ENCODE data around the gene GDF9. TPM values are rescaled to one million over a fixed set of nuclear protein-coding genes. Genes with fewer than 3 reads are reported as not detected.

The GDF9 gene
- total RNA-seq, 1 experiment from 2014 or later: 0.24 TPM

DNA sequence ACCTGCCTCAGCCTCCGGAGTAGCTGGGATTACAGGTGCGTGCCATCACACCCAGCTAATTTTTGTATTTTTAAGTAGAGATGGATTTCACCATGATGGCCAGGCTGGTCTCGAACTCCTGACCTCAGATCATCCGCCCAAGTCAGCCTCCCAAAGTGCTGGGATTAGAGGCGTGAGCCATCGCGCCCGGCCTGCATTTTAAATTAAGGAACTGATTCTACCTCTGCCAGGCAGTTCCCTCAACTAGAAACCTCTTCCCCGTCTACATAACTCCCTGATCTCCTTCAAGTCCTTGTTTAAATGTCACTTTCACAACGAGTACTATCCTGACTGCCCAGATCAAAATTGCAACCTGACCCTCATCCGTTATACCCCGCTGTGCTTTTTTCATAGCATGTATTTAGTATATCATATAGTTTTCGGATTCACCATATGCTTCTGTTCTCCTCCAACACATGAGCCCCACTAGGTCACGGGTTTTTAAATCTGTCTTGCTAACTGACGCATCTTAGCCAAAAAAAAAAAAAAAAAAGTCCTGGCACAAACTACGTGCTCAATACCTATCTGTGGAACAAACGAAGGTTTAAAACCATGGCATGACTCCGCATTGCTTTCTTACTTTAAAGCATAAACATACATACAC, 54.0 kb downstream of the GDF9 start:
- H3K23me2 ChIP-seq (ENCODE audit: insufficient read length, low read depth, low read length, poor library complexity, severe bottlenecking): no peaks in the 10 kb centered on the region
- H2BK15ac ChIP-seq (ENCODE audit: low read depth, low read length): no peak overlapping the region
- no peak overlapping the region for H3T11ph ChIP-seq (ENCODE audit: low read length)
- no peak overlapping the region for H3K14ac ChIP-seq (ENCODE audit: insufficient read depth, low read length)
- H3K79me1 ChIP-seq (ENCODE audit: insufficient read depth, low read depth, low read length, poor library complexity, severe bottlenecking): no peaks in the 10 kb centered on the region
- Mint-ChIP-seq H3K27ac (no peak overlapping the region), H3K36me3 (ENCODE audit: insufficient read depth in 1 of 3, low read depth in 3 of 3) (peaks cover 0 to 4% (median 0%) of the 10 kb centered on the region in 3 experiments; a peak in 3 of 7 replicates), H3K9me3 (peaks cover 0 to 4% of the 10 kb centered on the region in 2 experiments; a peak in 3 of 5 replicates), H3K27me3 (ENCODE audit: low read depth) (peaks cover 80% of the 10 kb centered on the region), H3K4me3 (peak overlapping the region in 1 of 2 experiments; percentile 79; a peak in 3 of 5 replicates), H3K4me1 (peaks cover 8 to 18% of the 10 kb centered on the region in 2 experiments)
- H3K79me2 ChIP-seq (ENCODE audit: insufficient read depth, low read length): no peaks in the 10 kb centered on the region
- H2BK120ac ChIP-seq (ENCODE audit: low read depth, low read length, poor library complexity, severe bottlenecking): no peak overlapping the region
- DNase-seq: no peak
- no CpG with 5 or more reads among the region's 18 CpGs for WGBS (ENCODE audit: extremely low coverage, insufficient read length, low lambda C conversion rate)
- no peak overlapping the region for H4K5ac ChIP-seq (ENCODE audit: insufficient read length, low read depth, low read length)
- TF ChIP-seq, protein P1, sequence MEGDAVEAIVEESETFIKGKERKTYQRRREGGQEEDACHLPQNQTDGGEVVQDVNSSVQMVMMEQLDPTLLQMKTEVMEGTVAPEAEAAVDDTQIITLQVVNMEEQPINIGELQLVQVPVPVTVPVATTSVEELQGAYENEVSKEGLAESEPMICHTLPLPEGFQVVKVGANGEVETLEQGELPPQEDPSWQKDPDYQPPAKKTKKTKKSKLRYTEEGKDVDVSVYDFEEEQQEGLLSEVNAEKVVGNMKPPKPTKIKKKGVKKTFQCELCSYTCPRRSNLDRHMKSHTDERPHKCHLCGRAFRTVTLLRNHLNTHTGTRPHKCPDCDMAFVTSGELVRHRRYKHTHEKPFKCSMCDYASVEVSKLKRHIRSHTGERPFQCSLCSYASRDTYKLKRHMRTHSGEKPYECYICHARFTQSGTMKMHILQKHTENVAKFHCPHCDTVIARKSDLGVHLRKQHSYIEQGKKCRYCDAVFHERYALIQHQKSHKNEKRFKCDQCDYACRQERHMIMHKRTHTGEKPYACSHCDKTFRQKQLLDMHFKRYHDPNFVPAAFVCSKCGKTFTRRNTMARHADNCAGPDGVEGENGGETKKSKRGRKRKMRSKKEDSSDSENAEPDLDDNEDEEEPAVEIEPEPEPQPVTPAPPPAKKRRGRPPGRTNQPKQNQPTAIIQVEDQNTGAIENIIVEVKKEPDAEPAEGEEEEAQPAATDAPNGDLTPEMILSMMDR (conservative IDR thresholded peaks at IDR 0.05): no peak
- H3K23ac ChIP-seq (ENCODE audit: insufficient read length, low read depth, low read length): no peak overlapping the region
- no peaks in the 10 kb centered on the region for H4K20me1 ChIP-seq (ENCODE audit: control insufficient read depth, insufficient read depth, insufficient read length)
- H2BK20ac ChIP-seq (ENCODE audit: low read depth, low read length, poor library complexity, severe bottlenecking): no peak overlapping the region
- H3K9ac ChIP-seq (ENCODE audit: extremely low read depth, insufficient read length, low read length): no peak overlapping the region
- H4K8ac ChIP-seq (replicated peaks; ENCODE audit: insufficient read length, low read depth, low read length): no peak overlapping the region
- H3K27me3 ChIP-seq (ENCODE audit: insufficient read depth, low read length): peaks cover 32% of the 10 kb centered on the region
- no peak overlapping the region for H3K27ac ChIP-seq (ENCODE audit: insufficient read length, low read depth, low read length)
- H3K56ac ChIP-seq (ENCODE audit: insufficient read length, low read depth, low read length): no peak overlapping the region
- no peak overlapping the region for H2BK12ac ChIP-seq (ENCODE audit: insufficient read length, low read depth, low read length)
- H2AK5ac ChIP-seq (ENCODE audit: insufficient read length, low read length): no peak overlapping the region
- no peaks in the 10 kb centered on the region for H3K4me1 ChIP-seq (ENCODE audit: insufficient read depth, low read length)
- H3K4me2 ChIP-seq (ENCODE audit: insufficient read depth, insufficient read length, low read length): no peak overlapping the region
- H2BK5ac ChIP-seq (ENCODE audit: insufficient read length, low read length): no peak overlapping the region
- H4K91ac ChIP-seq (ENCODE audit: insufficient read length, low read depth, low read length): no peak overlapping the region
- no peak overlapping the region for H2AFZ ChIP-seq (ENCODE audit: low read length)
- no peak overlapping the region for H3K4ac ChIP-seq (ENCODE audit: low read depth, low read length)
- no peak overlapping the region for H3K18ac ChIP-seq (ENCODE audit: insufficient read length, low read depth, low read length)
- H3K9me3 ChIP-seq (ENCODE audit: control insufficient read depth, low read depth, low read length): no peaks in the 10 kb centered on the region

Other genes starting within 250 kb of the GDF9 start
- gene IL13, start 208.3 kb downstream of the GDF9 start, total RNA-seq (2021): not detected in 2 replicates
- gene IL4, start 192.5 kb downstream of the GDF9 start, total RNA-seq (2021): not detected in 2 replicates
- 12.9 and 13.2 TPM in 2 replicates for gene KIF3A, start 128.9 kb downstream of the GDF9 start, total RNA-seq (2021)
- gene CCNI2, start 119.0 kb downstream of the GDF9 start, total RNA-seq (2021): 0.57 and 0.90 TPM in 2 replicates
- gene SEPTIN8, start 89.2 kb downstream of the GDF9 start, total RNA-seq (2021): 36.0 and 38.2 TPM in 2 replicates
- 0.20 and 0.31 TPM in 2 replicates for gene SOWAHA, start 53.2 kb downstream of the GDF9 start, total RNA-seq (2021)
- gene SHROOM1, start 35.8 kb downstream of the GDF9 start, total RNA-seq (2021): 5.8 and 7.0 TPM in 2 replicates
- 293 and 306 TPM in 2 replicates for gene UQCRQ, start 173 bp upstream of the GDF9 start, total RNA-seq (2021)
- gene LEAP2, start 7.2 kb upstream of the GDF9 start, total RNA-seq (2021): 1.0 and 1.4 TPM in 2 replicates
- 68.1 and 73.2 TPM in 2 replicates for gene AFF4, start 97.2 kb upstream of the GDF9 start, total RNA-seq (2021)
- 34.0 and 34.4 TPM in 2 replicates for gene ZCCHC10, start 160.1 kb upstream of the GDF9 start, total RNA-seq (2021)
- gene HSPA4, start 185.5 kb upstream of the GDF9 start, total RNA-seq (2021): 293 and 300 TPM in 2 replicates